GM10248 (cell line): ENCODE results near the gene CSTF2T.
A peak's percentile ranks its signal among the peaks of the same experiment; 100 is the strongest.

Experiments
- CTCF ChIA-PET: fragments of 300-600 bp; sonication (Branson Sonifier 250); formaldehyde crosslinking; extraction: SDS; loops from one replicate; lab custom pipeline; 2021; ENCODE audit warnings: antibody characterized with exemption; lab: Yijun Ruan, JAX
- POLR2A ChIA-PET: fragments of 350-650 bp; sonication (Branson Sonifier 250); formaldehyde crosslinking; extraction: SDS; loops from one replicate; lab custom pipeline; 2020; ENCODE audit warnings: antibody characterized with exemption; lab: Yijun Ruan, JAX
- DNase-seq: peaks from one replicate; pipeline ENCODE4 v3.0.0; 2012; ENCODE audit errors: extremely low spot score
- CTCF ChIP-seq: IDR thresholded peaks from 2 replicates; pipeline ENCODE4 v1.5.1; 2012; ENCODE audit warnings: mild to moderate bottlenecking, low read depth; ENCODE audit errors: extremely low read depth, missing control alignments, control extremely low read depth

CSTF2T gene, protein sequence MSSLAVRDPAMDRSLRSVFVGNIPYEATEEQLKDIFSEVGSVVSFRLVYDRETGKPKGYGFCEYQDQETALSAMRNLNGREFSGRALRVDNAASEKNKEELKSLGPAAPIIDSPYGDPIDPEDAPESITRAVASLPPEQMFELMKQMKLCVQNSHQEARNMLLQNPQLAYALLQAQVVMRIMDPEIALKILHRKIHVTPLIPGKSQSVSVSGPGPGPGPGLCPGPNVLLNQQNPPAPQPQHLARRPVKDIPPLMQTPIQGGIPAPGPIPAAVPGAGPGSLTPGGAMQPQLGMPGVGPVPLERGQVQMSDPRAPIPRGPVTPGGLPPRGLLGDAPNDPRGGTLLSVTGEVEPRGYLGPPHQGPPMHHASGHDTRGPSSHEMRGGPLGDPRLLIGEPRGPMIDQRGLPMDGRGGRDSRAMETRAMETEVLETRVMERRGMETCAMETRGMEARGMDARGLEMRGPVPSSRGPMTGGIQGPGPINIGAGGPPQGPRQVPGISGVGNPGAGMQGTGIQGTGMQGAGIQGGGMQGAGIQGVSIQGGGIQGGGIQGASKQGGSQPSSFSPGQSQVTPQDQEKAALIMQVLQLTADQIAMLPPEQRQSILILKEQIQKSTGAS

GRCh38 chr10:51699475-51700227 is at the start of gene CSTF2T:
Gene CSTF2T (minus strand): TSS chr10:51699595. CDS start chr10:51699549, 46 bp downstream.
- TF ChIP-seq CTCF: no peak
- ChIA-PET POLR2A (no interaction called here), CTCF (interaction anchor here (1.0 kb wide), 1 partner anchor 13 kb away, joined by 3 read pairs; no protein-coding TSS in a partner anchor)
- peak; percentile 70 for DNase-seq

- no peak for DNase-seq
- CTCF ChIA-PET: no interaction called here
- TF ChIP-seq CTCF: no peak
- POLR2A ChIA-PET: no interaction called here
Observed at GRCh38 chr10:51748959-51749358, 49.6 kb upstream of the CSTF2T start.

- ChIA-PET POLR2A (no interaction called here), CTCF (no interaction called here)
- no peak for DNase-seq
- no peak for TF ChIP-seq CTCF
Observed at GRCh38 chr10:51747216-51747615, 47.8 kb upstream of the CSTF2T start.

DNA sequence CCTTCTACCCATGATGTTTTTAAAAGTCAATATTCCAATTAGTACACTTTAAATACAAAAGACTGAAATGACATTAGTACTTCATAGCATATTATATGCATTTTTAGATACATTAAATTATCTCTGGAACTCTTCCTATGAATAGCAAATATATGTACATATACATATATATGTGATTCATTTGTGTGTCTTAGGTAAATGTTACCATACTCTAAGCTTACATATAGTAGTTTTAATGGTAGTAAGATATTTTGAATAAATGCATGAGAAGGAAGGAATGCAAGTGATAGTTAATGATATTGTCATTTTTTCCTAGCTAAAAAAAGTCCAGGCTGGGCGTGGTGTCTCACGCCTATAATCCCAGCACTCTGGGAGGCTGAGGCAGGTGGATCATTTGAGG is 46.0 kb upstream of the CSTF2T start:
- ChIA-PET CTCF (no interaction called here), POLR2A (no interaction called here)
- DNase-seq: no peak
- no peak for TF ChIP-seq CTCF

- no peak for TF ChIP-seq CTCF
- CTCF ChIA-PET: no interaction called here
- POLR2A ChIA-PET: no interaction called here
- DNase-seq: no peak
Observed at GRCh38 chr10:51744235-51745000, 45.0 kb upstream of the CSTF2T start.

GRCh38 chr10:51743146-51743545 is 43.8 kb upstream of the CSTF2T start:
- POLR2A ChIA-PET: no interaction called here
- no peak for TF ChIP-seq CTCF
- DNase-seq: no peak
- CTCF ChIA-PET: no interaction called here
